Heart left ventricle (tissue), 13 donors: Measurements from ENCODE around the gene KCNA10.

Source experiments
- POLR2A ChIP-seq, 2 donors: fragments of 450-650 bp; IDR thresholded peaks; one replicate each; pipeline ENCODE4 v1.6.1; 2017; ENCODE audit warnings: antibody characterized with exemption in 2 of 2, mild to moderate bottlenecking in 2 of 2, moderate library complexity in 2 of 2
- TF ChIP-seq, protein P1 (sequence below), 12 donors: fragments of 200-600 bp; sonication (generic) in 4 of 12; IDR thresholded peaks; one replicate each; pipeline versions ENCODE4 v1.5.0 to v1.8.0; 2018 to 2022; ENCODE audit warnings: antibody characterized with exemption in 12 of 12, mild to moderate bottlenecking in 5 of 12
- donor health status: ischemic (EF 13 %, LVEDD 7.1; RV severe dilation, severe dysfunction).
- donor health status: DM: no; HTN: yes; CAD: no.
- donor health status: DM: no; HTN: no; CAD: no.
- donor health status: ischemic (EF 25% LVEDD 6.9; RV normal size, moderate dysfunction).
- donor health status: ischemic (EF 25% LVEDD 5.7; RV mildly dilated, moderate dysfunction).
- donor health status: ischemic (EF 35%, LVEDD 5.7; RV mildly dilated, moderate dysfunction).
- donor health status: nonischemic (EF 11% LVEDD 7.7; RV severe dilation, severe dysfunction).
- donor health status: DM: yes; HTN: yes; CAD: no.
- donor health status: PGD.
- donor health status: ischemic (EF 29% LVEDD 5.4; RV normal size, mild dysfunction).
- donor health status: nonischemic (EF 23%, LVEDD 6.1; RV moderate dilation, normal function).

GRCh38 chr1:110498270-110498669 lies 20.7 kb downstream of the KCNA10 start:
- TF ChIP-seq POLR2A (IDR thresholded peaks at IDR 0.05): no peak
- TF ChIP-seq, protein P1, sequence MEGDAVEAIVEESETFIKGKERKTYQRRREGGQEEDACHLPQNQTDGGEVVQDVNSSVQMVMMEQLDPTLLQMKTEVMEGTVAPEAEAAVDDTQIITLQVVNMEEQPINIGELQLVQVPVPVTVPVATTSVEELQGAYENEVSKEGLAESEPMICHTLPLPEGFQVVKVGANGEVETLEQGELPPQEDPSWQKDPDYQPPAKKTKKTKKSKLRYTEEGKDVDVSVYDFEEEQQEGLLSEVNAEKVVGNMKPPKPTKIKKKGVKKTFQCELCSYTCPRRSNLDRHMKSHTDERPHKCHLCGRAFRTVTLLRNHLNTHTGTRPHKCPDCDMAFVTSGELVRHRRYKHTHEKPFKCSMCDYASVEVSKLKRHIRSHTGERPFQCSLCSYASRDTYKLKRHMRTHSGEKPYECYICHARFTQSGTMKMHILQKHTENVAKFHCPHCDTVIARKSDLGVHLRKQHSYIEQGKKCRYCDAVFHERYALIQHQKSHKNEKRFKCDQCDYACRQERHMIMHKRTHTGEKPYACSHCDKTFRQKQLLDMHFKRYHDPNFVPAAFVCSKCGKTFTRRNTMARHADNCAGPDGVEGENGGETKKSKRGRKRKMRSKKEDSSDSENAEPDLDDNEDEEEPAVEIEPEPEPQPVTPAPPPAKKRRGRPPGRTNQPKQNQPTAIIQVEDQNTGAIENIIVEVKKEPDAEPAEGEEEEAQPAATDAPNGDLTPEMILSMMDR (IDR thresholded peaks at IDR 0.05): no peak
